ENCODE measurements around the gene MAP3K5.
A peak's percentile ranks its signal among the peaks of the same experiment; 100 is the strongest.

The MAP3K5 gene

DNA sequence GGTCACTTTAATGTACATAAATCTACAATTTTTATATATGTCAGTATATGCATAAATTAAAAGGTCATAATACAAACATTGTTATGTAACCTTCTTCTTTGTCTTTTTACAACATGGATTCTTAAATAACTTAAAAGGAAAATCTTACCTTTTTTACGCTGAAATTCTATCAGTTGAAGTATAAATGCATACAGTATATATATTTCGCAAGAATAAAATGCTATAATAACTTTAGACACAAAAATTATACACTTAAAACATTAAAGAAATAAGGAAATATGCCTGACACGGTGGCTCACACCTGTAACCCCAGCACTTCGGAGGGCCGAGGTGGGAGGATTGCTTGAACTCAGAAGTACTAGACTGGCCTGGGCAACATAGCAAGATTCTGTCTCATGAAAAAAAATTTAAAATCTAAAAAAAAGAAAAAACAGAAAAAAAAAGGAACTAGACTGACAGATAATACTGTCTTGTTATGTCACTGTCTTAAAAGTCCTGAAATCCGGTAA, 132.2 kb downstream of the MAP3K5 start:
- peaks cover 1% of the 10 kb centered on the region for H3K4me1 ChIP-seq (ENCODE audit: control insufficient read depth, insufficient read depth, low read depth, low read length)
- H2AK5ac ChIP-seq (ENCODE audit: low read length, severe bottlenecking): no peak overlapping the region
- H2BK12ac ChIP-seq (ENCODE audit: low read length in 2 of 2): no peak overlapping the region
- no peak overlapping the region for H3K4ac ChIP-seq (ENCODE audit: low read depth in 1 of 2, low read length in 2 of 2)
- no peak overlapping the region for H3K14ac ChIP-seq (ENCODE audit: low read length in 2 of 2)
- no peak overlapping the region for H3K9ac ChIP-seq (ENCODE audit: low read length)
- H3K36me3 ChIP-seq (ENCODE audit: control insufficient read depth in 1 of 2, insufficient read depth in 2 of 2, low read depth in 1 of 2, low read length in 2 of 2): no peaks in the 10 kb centered on the region
- no peak overlapping the region for H3K4me3 ChIP-seq (ENCODE audit: insufficient read depth in 1 of 2, low read depth in 1 of 2, low read length in 2 of 2)
- H4K8ac ChIP-seq (ENCODE audit: low read length): no peak overlapping the region
- H3K9me3 ChIP-seq (ENCODE audit: control insufficient read depth, low read length): no peaks in the 10 kb centered on the region
- 96% methylated on average over 3 of the region's 6 CpGs for WGBS
- no peak overlapping the region for H2AFZ ChIP-seq (ENCODE audit: low read depth, low read length)
- no peaks in the 10 kb centered on the region for H3K79me1 ChIP-seq (replicated peaks; ENCODE audit: low read length, poor library complexity, severe bottlenecking)
- no peak overlapping the region for H3K18ac ChIP-seq (ENCODE audit: low read depth in 1 of 2, low read length in 2 of 2)
- no peak overlapping the region for H4K91ac ChIP-seq (ENCODE audit: low read length)
- no peak overlapping the region for H2BK5ac ChIP-seq (ENCODE audit: low read depth, low read length, poor library complexity, severe bottlenecking)
- no peak overlapping the region for H2BK120ac ChIP-seq (ENCODE audit: low read depth, low read length)
- no peak overlapping the region for H3K23ac ChIP-seq (ENCODE audit: low read length in 2 of 2)
- no peak for DNase-seq
- no peak overlapping the region for H2BK15ac ChIP-seq (ENCODE audit: low read depth, poor library complexity, severe bottlenecking)
- H3K27me3 ChIP-seq (ENCODE audit: control insufficient read depth in 1 of 2, insufficient read depth in 1 of 2, low read length in 2 of 2): no peaks in the 10 kb centered on the region
- no peak overlapping the region for H3K4me2 ChIP-seq (ENCODE audit: low read length, poor library complexity, severe bottlenecking)
- H3K27ac ChIP-seq (ENCODE audit: low read length, poor library complexity, severe bottlenecking): no peak overlapping the region

DNA sequence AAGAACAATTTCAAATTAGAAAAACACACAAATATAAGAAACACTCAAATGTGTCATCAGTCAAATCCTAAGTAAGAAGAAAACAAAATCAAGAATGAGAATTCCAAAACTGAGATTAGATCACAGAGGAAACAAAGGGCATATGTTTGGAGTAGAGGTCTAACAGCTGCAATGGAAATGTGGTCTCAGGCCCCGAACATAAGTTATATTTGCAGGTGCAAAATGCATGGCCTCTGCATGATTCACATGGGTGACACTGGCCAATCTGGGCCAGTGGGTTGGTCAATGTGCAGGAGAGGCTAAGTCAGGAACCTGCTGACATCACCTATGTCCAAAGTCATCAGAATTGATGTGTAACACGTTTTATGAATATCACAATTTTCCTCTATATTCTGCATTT, 133.6 kb downstream of the MAP3K5 start:
- H2AK5ac ChIP-seq (ENCODE audit: low read length, severe bottlenecking): no peak overlapping the region
- no peaks in the 10 kb centered on the region for H3K9me3 ChIP-seq (ENCODE audit: control insufficient read depth, low read length)
- no peak overlapping the region for H3K4ac ChIP-seq (ENCODE audit: low read depth in 1 of 2, low read length in 2 of 2)
- H3K23ac ChIP-seq (ENCODE audit: low read length in 2 of 2): no peak overlapping the region
- no peak overlapping the region for H2BK15ac ChIP-seq (ENCODE audit: low read depth, poor library complexity, severe bottlenecking)
- H3K18ac ChIP-seq (ENCODE audit: low read depth in 1 of 2, low read length in 2 of 2): no peak overlapping the region
- no peaks in the 10 kb centered on the region for H3K79me1 ChIP-seq (replicated peaks; ENCODE audit: low read length, poor library complexity, severe bottlenecking)
- H4K8ac ChIP-seq (ENCODE audit: low read length): peak overlapping the region; percentile 50
- H2BK12ac ChIP-seq (ENCODE audit: low read length in 2 of 2): no peak overlapping the region
- H2BK120ac ChIP-seq (ENCODE audit: low read depth, low read length): no peak overlapping the region
- no peak overlapping the region for H3K14ac ChIP-seq (ENCODE audit: low read length in 2 of 2)
- H3K4me1 ChIP-seq (ENCODE audit: control insufficient read depth, insufficient read depth, low read depth, low read length): peaks cover 1% of the 10 kb centered on the region
- H3K27ac ChIP-seq (ENCODE audit: low read length, poor library complexity, severe bottlenecking): no peak overlapping the region
- DNase-seq: no peak
- H3K4me2 ChIP-seq (ENCODE audit: low read length, poor library complexity, severe bottlenecking): no peak overlapping the region
- H3K36me3 ChIP-seq (ENCODE audit: control insufficient read depth in 1 of 2, insufficient read depth in 2 of 2, low read depth in 1 of 2, low read length in 2 of 2): no peaks in the 10 kb centered on the region
- no peak overlapping the region for H2AFZ ChIP-seq (ENCODE audit: low read depth, low read length)
- H3K27me3 ChIP-seq (ENCODE audit: control insufficient read depth in 1 of 2, insufficient read depth in 1 of 2, low read length in 2 of 2): no peaks in the 10 kb centered on the region
- no peak overlapping the region for H3K4me3 ChIP-seq (ENCODE audit: insufficient read depth in 1 of 2, low read depth in 1 of 2, low read length in 2 of 2)
- H2BK5ac ChIP-seq (ENCODE audit: low read depth, low read length, poor library complexity, severe bottlenecking): no peak overlapping the region
- no peak overlapping the region for H3K9ac ChIP-seq (ENCODE audit: low read length)
- WGBS: 100% methylated on average over 1 of the region's 2 CpGs
- no peak overlapping the region for H4K91ac ChIP-seq (ENCODE audit: low read length)

DNA sequence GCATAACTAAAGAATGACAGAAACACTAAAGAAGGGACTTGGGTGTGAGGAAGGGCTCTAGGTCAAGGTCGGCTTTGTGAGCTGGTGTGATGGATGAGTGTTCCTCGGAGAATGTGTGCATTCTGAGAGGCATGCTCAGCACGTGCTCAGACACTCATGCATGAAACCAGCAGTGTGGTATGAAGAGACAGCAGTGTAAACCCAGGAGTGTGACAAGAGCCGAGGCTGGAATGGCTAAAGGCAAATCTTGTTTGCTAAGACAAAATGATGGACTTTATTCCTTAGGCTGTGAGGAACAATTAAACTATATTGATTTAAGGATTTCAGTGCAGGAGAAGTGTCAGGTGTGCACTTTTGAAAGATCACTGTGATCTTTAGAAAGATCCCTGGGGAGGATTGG, 134.6 kb downstream of the MAP3K5 start:
- Histone ChIP-seq H3K9ac (ENCODE audit: low read length) (no peak overlapping the region), H4K91ac (ENCODE audit: low read length) (no peak overlapping the region), H2AFZ (ENCODE audit: low read depth, low read length) (no peak overlapping the region), H3K4ac (ENCODE audit: low read depth in 1 of 2, low read length in 2 of 2) (no peak overlapping the region), H3K9me3 (ENCODE audit: control insufficient read depth, low read length) (no peaks in the 10 kb centered on the region), H3K18ac (ENCODE audit: low read depth in 1 of 2, low read length in 2 of 2) (no peak overlapping the region), H4K8ac (ENCODE audit: low read length) (no peak overlapping the region), H2BK12ac (ENCODE audit: low read length in 2 of 2) (no peak overlapping the region), H3K27ac (ENCODE audit: low read length, poor library complexity, severe bottlenecking) (no peak overlapping the region), H3K4me2 (ENCODE audit: low read length, poor library complexity, severe bottlenecking) (no peak overlapping the region), H3K14ac (ENCODE audit: low read length in 2 of 2) (no peak overlapping the region), H2BK15ac (ENCODE audit: low read depth, poor library complexity, severe bottlenecking) (no peak overlapping the region), H3K4me3 (ENCODE audit: insufficient read depth in 1 of 2, low read depth in 1 of 2, low read length in 2 of 2) (no peak overlapping the region), H2BK5ac (ENCODE audit: low read depth, low read length, poor library complexity, severe bottlenecking) (no peak overlapping the region), H3K36me3 (ENCODE audit: control insufficient read depth in 1 of 2, insufficient read depth in 2 of 2, low read depth in 1 of 2, low read length in 2 of 2) (no peaks in the 10 kb centered on the region), H3K23ac (ENCODE audit: low read length in 2 of 2) (no peak overlapping the region), H3K4me1 (ENCODE audit: control insufficient read depth, insufficient read depth, low read depth, low read length) (peaks cover 1% of the 10 kb centered on the region), H3K79me1 (replicated peaks; ENCODE audit: low read length, poor library complexity, severe bottlenecking) (no peaks in the 10 kb centered on the region), H2AK5ac (ENCODE audit: low read length, severe bottlenecking) (no peak overlapping the region), H2BK120ac (ENCODE audit: low read depth, low read length) (no peak overlapping the region), H3K27me3 (ENCODE audit: control insufficient read depth in 1 of 2, insufficient read depth in 1 of 2, low read length in 2 of 2) (no peaks in the 10 kb centered on the region)
- peak; percentile 45 for DNase-seq
- WGBS: 39% methylated on average over 4 of the region's 4 CpGs

DNA sequence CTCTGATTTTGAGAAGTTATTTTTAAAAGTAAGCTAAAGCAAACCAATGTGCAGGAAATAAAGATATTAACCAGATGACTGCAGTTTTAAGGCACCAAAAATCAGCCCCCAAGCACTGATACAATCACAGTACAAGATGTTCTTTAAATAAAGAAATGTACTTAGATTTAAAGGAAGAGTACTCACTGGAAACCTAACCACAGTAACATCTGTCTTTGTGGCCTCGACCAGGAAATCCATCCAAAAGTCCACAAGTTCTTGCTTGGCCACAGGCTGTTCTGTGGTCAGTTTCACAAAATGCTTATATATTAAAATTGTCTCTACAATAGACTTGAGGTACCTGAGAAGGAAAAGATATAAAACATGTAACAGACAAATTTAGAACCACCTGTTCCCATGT, 136.2 kb downstream of the MAP3K5 start:
- no peaks in the 10 kb centered on the region for H3K36me3 ChIP-seq (ENCODE audit: control insufficient read depth in 1 of 2, insufficient read depth in 2 of 2, low read depth in 1 of 2, low read length in 2 of 2)
- WGBS: 100% methylated on average over 1 of the region's 1 CpG
- H2BK12ac ChIP-seq (ENCODE audit: low read length in 2 of 2): no peak overlapping the region

More for the DNA sequence above, 136.2 kb downstream of the MAP3K5 start:
- Histone ChIP-seq H3K23ac (ENCODE audit: low read length in 2 of 2) (no peak overlapping the region), H3K9ac (ENCODE audit: low read length) (no peak overlapping the region), H3K4ac (ENCODE audit: low read depth in 1 of 2, low read length in 2 of 2) (no peak overlapping the region), H3K4me2 (ENCODE audit: low read length, poor library complexity, severe bottlenecking) (no peak overlapping the region), H3K27me3 (ENCODE audit: control insufficient read depth in 1 of 2, insufficient read depth in 1 of 2, low read length in 2 of 2) (no peaks in the 10 kb centered on the region), H3K79me1 (replicated peaks; ENCODE audit: low read length, poor library complexity, severe bottlenecking) (no peaks in the 10 kb centered on the region), H3K4me3 (ENCODE audit: insufficient read depth in 1 of 2, low read depth in 1 of 2, low read length in 2 of 2) (no peak overlapping the region), H2BK15ac (ENCODE audit: low read depth, poor library complexity, severe bottlenecking) (no peak overlapping the region), H2AFZ (ENCODE audit: low read depth, low read length) (no peak overlapping the region), H2AK5ac (ENCODE audit: low read length, severe bottlenecking) (no peak overlapping the region), H2BK5ac (ENCODE audit: low read depth, low read length, poor library complexity, severe bottlenecking) (no peak overlapping the region), H3K4me1 (ENCODE audit: control insufficient read depth, insufficient read depth, low read depth, low read length) (peaks cover 1% of the 10 kb centered on the region), H4K8ac (ENCODE audit: low read length) (no peak overlapping the region), H2BK120ac (ENCODE audit: low read depth, low read length) (no peak overlapping the region), H3K27ac (ENCODE audit: low read length, poor library complexity, severe bottlenecking) (no peak overlapping the region), H3K9me3 (ENCODE audit: control insufficient read depth, low read length) (no peaks in the 10 kb centered on the region), H3K14ac (ENCODE audit: low read length in 2 of 2) (no peak overlapping the region), H3K18ac (ENCODE audit: low read depth in 1 of 2, low read length in 2 of 2) (no peak overlapping the region), H4K91ac (ENCODE audit: low read length) (no peak overlapping the region)
- DNase-seq: no peak
